ENCODE data around the gene CSNK1G1.

DNA sequence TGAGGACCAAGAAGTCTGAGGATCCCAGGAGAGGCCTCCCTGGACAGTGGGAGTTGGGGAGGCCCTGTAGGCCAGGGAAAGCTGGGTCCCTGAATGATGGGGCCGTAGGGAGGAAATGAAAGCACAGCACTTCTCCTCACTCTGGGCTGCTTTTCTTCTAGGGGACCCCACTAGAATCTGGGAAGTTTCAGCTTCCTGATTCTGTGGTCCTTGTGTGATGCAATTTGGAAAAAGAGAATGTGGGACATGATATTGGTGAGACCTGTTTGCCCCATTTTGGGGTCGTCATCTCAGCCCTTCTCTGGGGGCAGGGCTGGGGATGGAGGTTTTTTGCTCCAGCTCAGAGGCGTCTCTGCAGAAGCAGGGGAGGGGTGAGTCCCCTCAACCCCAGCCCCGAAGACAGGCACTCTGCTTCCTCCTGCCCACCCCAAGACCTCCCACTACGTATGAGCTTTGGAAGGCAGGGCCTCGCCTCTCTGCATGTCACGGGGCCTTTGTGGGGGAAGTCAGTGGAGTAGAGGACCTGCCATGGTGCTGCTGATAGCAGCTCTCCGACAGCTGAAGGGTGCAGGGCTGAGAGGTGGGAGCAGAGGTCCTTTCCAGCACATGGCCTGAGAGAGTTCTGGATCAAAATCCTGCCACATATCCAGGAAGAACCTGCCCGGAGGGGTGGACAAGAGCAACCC, 205.9 kb downstream of the CSNK1G1 start:
- TF ChIP-seq CTCF (conservative IDR thresholded peaks at IDR 0.05 in 1 of 2, IDR thresholded peaks at IDR 0.05 in 1 of 2; ENCODE audit: low read depth in 1 of 2, low read length in 2 of 2) (no peak), EZH2 (IDR thresholded peaks at IDR 0.05; ENCODE audit: low read length, missing control alignments) (no peak)
